Fibroblast of lung (primary cell): ENCODE measurements around the gene RB1. TPM values are rescaled to one million over a fixed set of nuclear protein-coding genes. Genes with fewer than 3 reads are reported as not detected.
A peak's percentile ranks its signal among the peaks of the same experiment; 100 is the strongest.
"Not testable (repeated sequence)": the region's sequence is repeated elsewhere in the genome, so short reads cannot be mapped to it uniquely, and the experiment has no call there.

ENCODE experiments used
- DNase-seq, 2 donors: peaks; one replicate each; pipeline versions ENCODE4 v3.0.0 to v3.0.0-alpha.2; 2010; ENCODE audit warnings: low read depth in 2 of 2
- H2AFZ ChIP-seq: 2 replicates; pipeline ENCODE4 v1.5.1; 2012; ENCODE audit warnings: low read length, control low read depth, inconsistent platforms
- H3K27ac ChIP-seq: 2 replicates; pipeline ENCODE4 v1.5.1; 2011; ENCODE audit warnings: low read length, control low read depth; ENCODE audit not compliant: insufficient read depth
- H3K27me3 ChIP-seq: 2 replicates; pipeline ENCODE4 v1.5.1; 2011; ENCODE audit warnings: mild to moderate bottlenecking, low read length; ENCODE audit not compliant: control insufficient read depth, insufficient read depth
- H3K36me3 ChIP-seq: 2 replicates; pipeline ENCODE4 v1.5.1; 2011; ENCODE audit warnings: low read length; ENCODE audit not compliant: control insufficient read depth, insufficient read depth
- H3K4me1 ChIP-seq: 2 replicates; pipeline ENCODE4 v1.5.1; 2011; ENCODE audit warnings: low read length; ENCODE audit not compliant: control insufficient read depth, insufficient read depth; ENCODE audit errors: extremely low read depth
- H3K4me2 ChIP-seq: 2 replicates; pipeline ENCODE4 v1.5.1; 2011; ENCODE audit warnings: low read length, control low read depth; ENCODE audit not compliant: insufficient read depth; ENCODE audit errors: extremely low read depth
- H3K4me3 ChIP-seq, 4 experiments: fragments of 200-600 bp in 1 of 4; sonication (generic) in 1 of 4; replicated peaks in 1 of 4; 2 replicates each; pipeline ENCODE4 v1.5.1; 2011 to 2016; ENCODE audit warnings: low read length in 4 of 4, low read depth in 3 of 4, mild to moderate bottlenecking in 3 of 4, control low read depth in 2 of 4, inconsistent platforms in 1 of 4, mixed read lengths in 1 of 4; ENCODE audit not compliant: insufficient read depth in 1 of 4; ENCODE audit errors: control extremely low read depth in 1 of 4
- H3K79me2 ChIP-seq: 2 replicates; pipeline ENCODE4 v1.5.1; 2012; ENCODE audit warnings: mild to moderate bottlenecking, low read length, inconsistent platforms; ENCODE audit not compliant: control insufficient read depth, insufficient read depth
- H3K9ac ChIP-seq: 2 replicates; pipeline ENCODE4 v1.5.1; 2011; ENCODE audit warnings: mild to moderate bottlenecking, low read length, control low read depth; ENCODE audit not compliant: insufficient read depth
- H3K9me3 ChIP-seq: 2 replicates; pipeline ENCODE4 v1.5.1; 2012; ENCODE audit warnings: low read depth, low read length; ENCODE audit not compliant: control insufficient read depth, insufficient read depth
- H4K20me1 ChIP-seq: 2 replicates; pipeline ENCODE4 v1.5.1; 2011; ENCODE audit warnings: low read length; ENCODE audit not compliant: control insufficient read depth, insufficient read depth; ENCODE audit errors: extremely low read depth
- CTCF ChIP-seq, 2 donors: IDR thresholded peaks in 1 of 2; conservative IDR thresholded peaks in 1 of 2; 1 replicate in 1 of 2; 2 replicates in 1 of 2; pipeline ENCODE4 v1.5.1; 2011 to 2012; ENCODE audit warnings: low read length in 2 of 2, control low read depth in 1 of 2, inconsistent platforms in 1 of 2, low read depth in 1 of 2, mild to moderate bottlenecking in 1 of 2
- EZH2 ChIP-seq: IDR thresholded peaks from 2 replicates; pipeline ENCODE4 v1.5.1; 2012; ENCODE audit warnings: low read length, control low read depth, mild to moderate bottlenecking; ENCODE audit errors: missing control alignments
- polyA plus RNA-seq, 2 donors: library from polyadenylated mRNA; depleted of rRNA in 1 of 2; stranded (reverse) in 1 of 2; unstranded in 1 of 2; fragments of >200 nt; gene quantifications; 2 replicates each; pipeline ENCODE4 v1.2.1, GENCODE V29; 2011 to 2012; ENCODE audit warnings: missing spikeins in 1 of 2
- total RNA-seq: library from RNA; depleted of rRNA; stranded (reverse); fragments of >200 nt; gene quantifications from 2 replicates; pipeline ENCODE4 v1.2.1, GENCODE V29; 2014

The RB1 gene
- total and polyA plus RNA-seq, 2 donors (not counting 1 experiment from before 2014, with no cell fraction given), result 31.9 to 39.7 TPM

DNA sequence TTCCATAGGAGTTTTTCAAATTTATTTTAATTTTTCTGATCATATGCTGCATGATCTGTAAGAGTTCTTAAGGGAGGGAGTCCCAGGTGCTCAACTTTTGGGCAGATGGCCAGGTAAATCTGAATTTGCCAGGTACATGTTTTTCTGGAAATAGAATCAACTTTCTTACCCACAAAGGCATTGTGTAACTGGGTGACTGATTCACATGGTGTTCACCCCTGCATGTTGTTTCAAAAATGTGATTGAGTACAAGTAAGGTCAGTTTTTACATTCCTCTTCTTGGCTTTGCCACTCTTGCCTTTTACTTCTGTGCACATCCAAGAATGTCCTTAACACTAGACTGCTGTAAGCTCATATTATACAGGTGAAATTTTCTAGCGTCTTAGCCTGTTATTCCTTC is 30.4 kb downstream of the RB1 start:
- H3K36me3 ChIP-seq, result no peaks in the 10 kb centered on the region
- no peaks in the 10 kb centered on the region for H4K20me1 ChIP-seq
- H3K9ac ChIP-seq, result no peak overlapping the region
- DNase-seq, result peak in 1 of 2 donors; percentile 36
- no peaks in the 10 kb centered on the region for H3K27me3 ChIP-seq
- peaks cover 8% of the 10 kb centered on the region for H3K79me2 ChIP-seq
- H3K27ac ChIP-seq, result no peak overlapping the region
- H3K9me3 ChIP-seq, result no peaks in the 10 kb centered on the region
- H2AFZ ChIP-seq, result no peak overlapping the region
- H3K4me2 ChIP-seq, result no peak overlapping the region
- H3K4me1 ChIP-seq, result no peaks in the 10 kb centered on the region
- TF ChIP-seq CTCF (conservative IDR thresholded peaks at IDR 0.05 in 1 of 2, IDR thresholded peaks at IDR 0.05 in 1 of 2; ENCODE audit: low read depth in 1 of 2, low read length in 2 of 2) (no peak), EZH2 (no peak)
- no peak overlapping the region for H3K4me3 ChIP-seq

DNA sequence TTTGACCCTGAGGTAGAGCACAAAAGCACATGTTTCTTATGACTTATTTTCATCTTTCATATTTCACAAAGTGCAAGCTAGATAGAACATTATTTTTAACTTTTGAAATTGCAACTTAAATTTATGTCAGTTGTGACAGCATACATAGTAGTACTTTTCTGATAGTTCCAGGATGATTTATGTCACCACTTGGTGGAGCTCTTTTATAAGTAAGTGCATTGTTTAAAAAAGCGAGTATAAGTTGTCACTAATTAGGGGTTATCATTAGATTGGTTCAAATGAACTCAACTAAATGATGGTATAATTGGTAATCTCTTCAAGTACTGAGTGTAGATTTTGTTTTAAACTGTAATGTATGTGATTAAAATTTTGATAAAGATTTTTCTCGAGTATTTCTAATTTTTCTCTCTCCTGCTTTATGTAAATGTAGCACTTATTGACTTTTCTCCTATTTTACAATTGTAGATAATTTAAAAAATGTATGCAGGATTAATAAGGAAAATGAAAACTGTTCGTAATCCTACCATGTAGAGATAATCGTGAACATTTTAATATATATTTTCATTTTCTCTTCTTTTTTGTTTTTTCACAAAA is 31.1 kb downstream of the RB1 start:
- Histone ChIP-seq H3K4me3 (no peak overlapping the region), H3K4me1 (no peaks in the 10 kb centered on the region), H2AFZ (no peak overlapping the region), H4K20me1 (no peaks in the 10 kb centered on the region), H3K79me2 (peaks cover 8% of the 10 kb centered on the region), H3K27ac (no peak overlapping the region), H3K4me2 (no peak overlapping the region), H3K9me3 (no peaks in the 10 kb centered on the region), H3K36me3 (no peaks in the 10 kb centered on the region), H3K9ac (no peak overlapping the region), H3K27me3 (no peaks in the 10 kb centered on the region)
- DNase-seq, result peak; percentile 39 to 71
- TF ChIP-seq EZH2 (no peak), CTCF (conservative IDR thresholded peaks at IDR 0.05 in 1 of 2, IDR thresholded peaks at IDR 0.05 in 1 of 2; ENCODE audit: low read depth in 1 of 2, low read length in 2 of 2) (peak in 1 of 2 donors; percentile 31)

- not testable (repeated sequence) for H3K9ac ChIP-seq, H3K27me3 ChIP-seq, H3K9me3 ChIP-seq, H3K4me1 ChIP-seq, DNase-seq, H3K36me3 ChIP-seq, H4K20me1 ChIP-seq, H3K4me3 ChIP-seq, H3K27ac ChIP-seq, H3K79me2 ChIP-seq, H3K4me2 ChIP-seq, H2AFZ ChIP-seq
These were observed 35.6 kb downstream of the RB1 start for GRCh38 chr13:48339198-48339597.
